GM23338 (cell line): ENCODE results near the gene GNG12. TPM values are rescaled to one million over a fixed set of nuclear protein-coding genes. Genes with fewer than 3 reads are reported as not detected.

Experiments used
- ATAC-seq: fragments of 200-7000 bp; cut with Tn5 transposase; 3 replicates; pipeline ENCODE4 v1.9.1; 2020
- DNase-seq: peaks from one replicate; pipeline ENCODE4 v3.0.0-alpha.2; 2015; ENCODE audit warnings: low spot score
- H2AFZ ChIP-seq: fragments of 200-600 bp; sonication (generic); 2 replicates; pipeline ENCODE4 v1.8.0; 2016; ENCODE audit warnings: antibody characterized with exemption, mild to moderate bottlenecking, moderate library complexity
- H3F3A ChIP-seq: fragments of 200-600 bp; sonication (generic); replicated peaks from 2 replicates; pipeline ENCODE4 v1.8.0; 2017; ENCODE audit warnings: antibody characterized with exemption, mixed run types, low read depth
- H3K27ac ChIP-seq: fragments of 200-600 bp; sonication (generic); 2 replicates; pipeline ENCODE4 v1.6.1; 2016; ENCODE audit warnings: low read depth
- H3K27me3 ChIP-seq: fragments of 200-600 bp; sonication (generic); 2 replicates; pipeline ENCODE4 v1.8.0; 2016; ENCODE audit warnings: mild to moderate bottlenecking, mixed run types, moderate library complexity; ENCODE audit not compliant: insufficient read depth
- H3K36me3 ChIP-seq: fragments of 200-600 bp; sonication (generic); 2 replicates; pipeline ENCODE4 v1.8.0; 2016; ENCODE audit warnings: mild to moderate bottlenecking; ENCODE audit not compliant: insufficient read depth
- H3K4me1 ChIP-seq: fragments of 200-600 bp; sonication (generic); 2 replicates; pipeline ENCODE4 v1.8.0; 2016; ENCODE audit warnings: mild to moderate bottlenecking, moderate library complexity; ENCODE audit not compliant: insufficient read depth
- H3K4me2 ChIP-seq: fragments of 200-600 bp; sonication (generic); 2 replicates; pipeline ENCODE4 v1.7.1; 2017; ENCODE audit warnings: mixed run types
- H3K4me3 ChIP-seq: fragments of 200-600 bp; sonication (generic); 2 replicates; pipeline ENCODE4 v1.6.1; 2016; ENCODE audit warnings: mixed run types
- H3K79me2 ChIP-seq: fragments of 200-600 bp; sonication (generic); replicated peaks from 2 replicates; pipeline ENCODE4 v1.8.0; 2017; ENCODE audit warnings: mild to moderate bottlenecking; ENCODE audit not compliant: insufficient read depth
- H3K9me2 ChIP-seq: fragments of 200-600 bp; sonication (generic); 2 replicates; pipeline ENCODE4 v1.8.0; 2017; ENCODE audit not compliant: insufficient read depth
- H4K20me1 ChIP-seq: fragments of 200-600 bp; sonication (generic); replicated peaks from 2 replicates; pipeline ENCODE4 v1.8.0; 2017; ENCODE audit warnings: mild to moderate bottlenecking; ENCODE audit not compliant: insufficient read depth
- H3K27ac Mint-ChIP-seq: 2 replicates; pipeline ENCODE4 v1.8.0; 2020; ENCODE audit warnings: inconsistent platforms, mild to moderate bottlenecking, moderate library complexity, mixed read lengths
- H3K27me3 Mint-ChIP-seq: 3 replicates; pipeline ENCODE4 v1.8.0; 2022; ENCODE audit warnings: low read depth, mild to moderate bottlenecking, moderate library complexity, mixed read lengths, inconsistent platforms; ENCODE audit not compliant: insufficient read depth, poor library complexity
- H3K36me3 Mint-ChIP-seq: 3 replicates; pipeline ENCODE4 v1.8.0; 2021; ENCODE audit warnings: low read depth, mild to moderate bottlenecking, inconsistent platforms, moderate library complexity, mixed read lengths
- H3K4me1 Mint-ChIP-seq: 3 replicates; pipeline ENCODE4 v1.8.0; 2020; ENCODE audit warnings: mild to moderate bottlenecking, inconsistent platforms, mixed read lengths
- H3K4me3 Mint-ChIP-seq: 3 replicates; pipeline ENCODE4 v1.8.0; 2021; ENCODE audit warnings: moderate library complexity, mild to moderate bottlenecking, inconsistent platforms, mixed read lengths
- H3K9me3 Mint-ChIP-seq: 3 replicates; pipeline ENCODE4 v1.8.0; 2020; ENCODE audit warnings: moderate library complexity, mild to moderate bottlenecking, inconsistent platforms, mixed read lengths
- CREB1 ChIP-seq: fragments of 250-450 bp; sonication (Bioruptor Pico); IDR thresholded peaks from 2 replicates; pipeline ENCODE4 v1.5.0; 2020; ENCODE audit warnings: low read depth, mild to moderate bottlenecking, moderate library complexity
- CTCF ChIP-seq, 2 experiments: fragments of 200-600 bp in 1 of 2; sonication (generic) in 1 of 2; conservative IDR thresholded peaks; 2 replicates each; pipeline versions ENCODE4 v1.5.1 to v1.6.1; 2016 to 2017; ENCODE audit warnings: antibody characterized with exemption in 2 of 2, low read depth in 2 of 2, mild to moderate bottlenecking in 2 of 2, moderate library complexity in 1 of 2
- EZH2 ChIP-seq: fragments of 200-600 bp; sonication (generic); IDR thresholded peaks from one replicate; pipeline ENCODE4 v1.8.0; 2017; ENCODE audit warnings: antibody characterized with exemption, mild to moderate bottlenecking, low read depth; ENCODE audit not compliant: unreplicated experiment
- EZH2phosphoT487 ChIP-seq: fragments of 200-600 bp; sonication (generic); IDR thresholded peaks from one replicate; pipeline ENCODE4 v1.8.1; 2018; ENCODE audit warnings: antibody characterized with exemption; ENCODE audit not compliant: unreplicated experiment
- JUNB ChIP-seq: IDR thresholded peaks from one replicate; pipeline ENCODE4 v1.6.1; 2016; ENCODE audit warnings: antibody characterized with exemption; ENCODE audit not compliant: unreplicated experiment
- NANOG ChIP-seq: IDR thresholded peaks from 2 replicates; pipeline ENCODE4 v1.6.1; 2016; ENCODE audit warnings: antibody characterized with exemption, borderline replicate concordance
- POLR2AphosphoS5 ChIP-seq: IDR thresholded peaks from 2 replicates; pipeline ENCODE4 v1.6.1; 2016; ENCODE audit warnings: antibody characterized with exemption, low read depth
- STAT1 ChIP-seq: IDR thresholded peaks from one replicate; pipeline ENCODE4 v1.6.1; 2016; ENCODE audit warnings: antibody characterized with exemption; ENCODE audit not compliant: unreplicated experiment
- ZNF114 ChIP-seq: fragments of 250-450 bp; sonication (Bioruptor Pico); IDR thresholded peaks from 2 replicates; pipeline ENCODE4 v1.5.0; 2020; ENCODE audit warnings: mild to moderate bottlenecking, moderate library complexity
- ZNF331 ChIP-seq: fragments of 250-450 bp; sonication (Bioruptor Pico); IDR thresholded peaks from 2 replicates; pipeline ENCODE4 v1.5.0; 2020; ENCODE audit warnings: low read depth, mild to moderate bottlenecking, moderate library complexity
- ZNF462 ChIP-seq: fragments of 250-450 bp; sonication (Bioruptor Pico); IDR thresholded peaks from 2 replicates; pipeline ENCODE4 v1.5.0; 2020; ENCODE audit warnings: mild to moderate bottlenecking, moderate library complexity
- polyA plus RNA-seq: library from polyadenylated mRNA; unstranded; fragments of >200 nt; fragmentation: Nextera tagmentation; extraction: Ambion mirVana; gene quantifications from 2 replicates; pipeline ENCODE4 v1.2.1, GENCODE V29; 2016
- total RNA-seq: library from RNA; depleted of rRNA; stranded (reverse); fragments of >200 nt; shearing (Covaris generic); gene quantifications from 2 replicates; pipeline ENCODE4 v1.2.3, GENCODE V29; 2014
- TF ChIP-seq, protein P1 (sequence below): IDR thresholded peaks from one replicate; pipeline ENCODE4 v1.6.1; 2018; ENCODE audit warnings: antibody characterized with exemption; ENCODE audit not compliant: unreplicated experiment
- TF ChIP-seq, protein P2 (sequence below): IDR thresholded peaks from 2 replicates; pipeline ENCODE4 v1.6.1; 2016; ENCODE audit warnings: antibody characterized with exemption

The GNG12 gene
- total and polyA plus RNA-seq, 2 experiments from 2014 or later: 13.4 to 33.0 TPM

- Histone ChIP-seq H4K20me1 (0 out of 2 replicates have a peak, but pooled peaks cover 7% of the 10 kb centered on the region), H3K27ac (no peak overlapping the region), H3K4me3 (no peak overlapping the region), H3K79me2 (peaks cover 4% of the 10 kb centered on the region; the same call in 1 of the 2 replicates), H3K36me3 (no peaks in the 10 kb centered on the region), H3K27me3 (no peaks in the 10 kb centered on the region), H3F3A (no peaks in the 10 kb centered on the region), H3K4me1 (peaks cover 27% of the 10 kb centered on the region), H2AFZ (no peak overlapping the region), H3K9me2 (no peaks in the 10 kb centered on the region), H3K4me2 (no peak overlapping the region)
- Mint-ChIP-seq H3K4me3 (no peak overlapping the region), H3K27me3 (no peaks in the 10 kb centered on the region), H3K36me3 (no peaks in the 10 kb centered on the region), H3K4me1 (peaks cover 21% of the 10 kb centered on the region), H3K9me3 (no peaks in the 10 kb centered on the region), H3K27ac (no peak overlapping the region)
- TF ChIP-seq EZH2phosphoT487 (no peak), ZNF331 (CRISPR knock-in tag) (no peak), CTCF (conservative IDR thresholded peaks at IDR 0.05; ENCODE audit: low read depth in 2 of 2) (no peak), STAT1 (no peak), ZNF462 (CRISPR knock-in tag) (no peak), JUNB (no peak), POLR2AphosphoS5 (no peak), NANOG (no peak), CREB1 (no peak), EZH2 (no peak), ZNF114 (CRISPR knock-in tag) (no peak)
- TF ChIP-seq, protein P1, sequence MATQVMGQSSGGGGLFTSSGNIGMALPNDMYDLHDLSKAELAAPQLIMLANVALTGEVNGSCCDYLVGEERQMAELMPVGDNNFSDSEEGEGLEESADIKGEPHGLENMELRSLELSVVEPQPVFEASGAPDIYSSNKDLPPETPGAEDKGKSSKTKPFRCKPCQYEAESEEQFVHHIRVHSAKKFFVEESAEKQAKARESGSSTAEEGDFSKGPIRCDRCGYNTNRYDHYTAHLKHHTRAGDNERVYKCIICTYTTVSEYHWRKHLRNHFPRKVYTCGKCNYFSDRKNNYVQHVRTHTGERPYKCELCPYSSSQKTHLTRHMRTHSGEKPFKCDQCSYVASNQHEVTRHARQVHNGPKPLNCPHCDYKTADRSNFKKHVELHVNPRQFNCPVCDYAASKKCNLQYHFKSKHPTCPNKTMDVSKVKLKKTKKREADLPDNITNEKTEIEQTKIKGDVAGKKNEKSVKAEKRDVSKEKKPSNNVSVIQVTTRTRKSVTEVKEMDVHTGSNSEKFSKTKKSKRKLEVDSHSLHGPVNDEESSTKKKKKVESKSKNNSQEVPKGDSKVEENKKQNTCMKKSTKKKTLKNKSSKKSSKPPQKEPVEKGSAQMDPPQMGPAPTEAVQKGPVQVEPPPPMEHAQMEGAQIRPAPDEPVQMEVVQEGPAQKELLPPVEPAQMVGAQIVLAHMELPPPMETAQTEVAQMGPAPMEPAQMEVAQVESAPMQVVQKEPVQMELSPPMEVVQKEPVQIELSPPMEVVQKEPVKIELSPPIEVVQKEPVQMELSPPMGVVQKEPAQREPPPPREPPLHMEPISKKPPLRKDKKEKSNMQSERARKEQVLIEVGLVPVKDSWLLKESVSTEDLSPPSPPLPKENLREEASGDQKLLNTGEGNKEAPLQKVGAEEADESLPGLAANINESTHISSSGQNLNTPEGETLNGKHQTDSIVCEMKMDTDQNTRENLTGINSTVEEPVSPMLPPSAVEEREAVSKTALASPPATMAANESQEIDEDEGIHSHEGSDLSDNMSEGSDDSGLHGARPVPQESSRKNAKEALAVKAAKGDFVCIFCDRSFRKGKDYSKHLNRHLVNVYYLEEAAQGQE: no peak
- TF ChIP-seq, protein P2, sequence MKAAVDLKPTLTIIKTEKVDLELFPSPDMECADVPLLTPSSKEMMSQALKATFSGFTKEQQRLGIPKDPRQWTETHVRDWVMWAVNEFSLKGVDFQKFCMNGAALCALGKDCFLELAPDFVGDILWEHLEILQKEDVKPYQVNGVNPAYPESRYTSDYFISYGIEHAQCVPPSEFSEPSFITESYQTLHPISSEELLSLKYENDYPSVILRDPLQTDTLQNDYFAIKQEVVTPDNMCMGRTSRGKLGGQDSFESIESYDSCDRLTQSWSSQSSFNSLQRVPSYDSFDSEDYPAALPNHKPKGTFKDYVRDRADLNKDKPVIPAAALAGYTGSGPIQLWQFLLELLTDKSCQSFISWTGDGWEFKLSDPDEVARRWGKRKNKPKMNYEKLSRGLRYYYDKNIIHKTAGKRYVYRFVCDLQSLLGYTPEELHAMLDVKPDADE: no peak
- ATAC-seq (no peak), DNase-seq (no peak)
Observed at GRCh38 chr1:67788904-67789303, 44.4 kb downstream of the GNG12 start.
